ENCODE data around the gene MED9.

DNA sequence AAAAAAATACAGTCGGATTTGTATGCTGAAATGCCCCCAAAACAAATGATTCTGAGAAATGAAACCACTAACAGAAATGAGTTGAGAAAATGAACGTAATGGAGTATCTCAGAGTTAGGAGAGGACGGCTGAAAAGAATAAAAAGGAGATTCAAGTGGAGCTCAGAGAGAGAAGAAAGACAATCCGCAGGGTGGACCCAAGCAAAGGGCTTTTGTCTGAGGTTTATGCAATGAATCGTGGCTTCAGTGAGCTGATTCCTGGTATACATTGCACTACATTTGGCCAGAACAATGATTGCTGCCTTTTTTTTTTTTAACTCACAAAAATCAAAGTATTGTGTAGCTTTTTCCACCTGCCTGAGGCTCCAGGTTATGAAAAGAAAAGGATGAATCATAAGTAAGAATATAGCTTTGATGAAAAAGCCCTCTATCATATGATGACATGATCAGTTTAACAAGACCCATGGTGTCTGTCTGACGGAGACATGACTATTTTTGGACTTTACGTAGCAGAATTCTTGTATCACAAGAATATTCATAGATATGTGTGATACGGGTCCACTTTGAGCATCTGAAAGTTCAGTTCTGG, 4.4 kb upstream of the MED9 start:
- TF ChIP-seq POLR2A (IDR thresholded peaks at IDR 0.05; ENCODE audit: low read length): no peak
- TF ChIP-seq GATA1 (IDR thresholded peaks at IDR 0.05; ENCODE audit: low read depth, low read length): no peak

Data from erythroblast (primary cell).